NT2/D1 (cell line): ENCODE measurements around the gene SARM1.

Experiments
- DNase-seq: peaks from one replicate; pipeline ENCODE4 v3.0.0-alpha.2; 2011; ENCODE audit warnings: low read depth, low spot score
- H3K27me3 ChIP-seq: 2 replicates; pipeline ENCODE4 v1.6.0; 2011; ENCODE audit warnings: mild to moderate bottlenecking; ENCODE audit not compliant: insufficient read length, insufficient read depth
- H3K36me3 ChIP-seq: 2 replicates; pipeline ENCODE4 v1.6.1; 2011; ENCODE audit warnings: mild to moderate bottlenecking, low read length, mixed read lengths; ENCODE audit not compliant: insufficient read depth, insufficient read length
- H3K4me1 ChIP-seq: 2 replicates; pipeline ENCODE4 v1.5.1; 2011; ENCODE audit not compliant: insufficient read depth, insufficient read length
- H3K4me3 ChIP-seq: 2 replicates; pipeline ENCODE4 v1.5.1; 2011; ENCODE audit warnings: low read depth; ENCODE audit not compliant: insufficient read length
- H3K9ac ChIP-seq: 2 replicates; pipeline ENCODE4 v1.6.0; 2011; ENCODE audit warnings: low read depth; ENCODE audit not compliant: insufficient read length
- H3K9me3 ChIP-seq: 2 replicates; pipeline ENCODE4 v1.5.1; 2011; ENCODE audit warnings: mild to moderate bottlenecking, low read length; ENCODE audit not compliant: insufficient read depth
- SUZ12 ChIP-seq: IDR thresholded peaks from 2 replicates; pipeline ENCODE4 v1.6.1; 2011; ENCODE audit not compliant: insufficient read length, insufficient read depth; ENCODE audit errors: extremely low read depth
- YY1 ChIP-seq: IDR thresholded peaks from 2 replicates; pipeline ENCODE4 v1.6.1; 2011; ENCODE audit not compliant: insufficient read length, insufficient read depth
- ZNF274 ChIP-seq: IDR thresholded peaks from 2 replicates; pipeline ENCODE4 v1.6.1; 2011; ENCODE audit warnings: mild to moderate bottlenecking, low read depth, low read length

Gene SARM1

GRCh38 chr17:28397687-28398279, 26.3 kb downstream of the SARM1 start:
- no peak for DNase-seq
- no peak for TF ChIP-seq SUZ12
- TF ChIP-seq YY1, result no peak
- TF ChIP-seq ZNF274, result no peak
- peaks cover 48% of the 10 kb centered on the region for H3K36me3 ChIP-seq

GRCh38 chr17:28398280-28398981, 26.9 kb downstream of the SARM1 start:
- H3K4me1 ChIP-seq, result peaks cover 5% of the 10 kb centered on the region
- H3K36me3 ChIP-seq, result peaks cover 48% of the 10 kb centered on the region

More at GRCh38 chr17:28397687-28398279, 26.3 kb downstream of the SARM1 start:
- Histone ChIP-seq H3K4me3 (no peak overlapping the region), H3K4me1 (peaks cover 5% of the 10 kb centered on the region), H3K9ac (no peak overlapping the region), H3K9me3 (no peaks in the 10 kb centered on the region), H3K27me3 (peaks cover 37% of the 10 kb centered on the region)

GRCh38 chr17:28399808-28400207, 28.3 kb downstream of the SARM1 start:
- no peak for TF ChIP-seq ZNF274
- no peak for TF ChIP-seq YY1
- no peak for TF ChIP-seq SUZ12
- Histone ChIP-seq H3K27me3 (peaks cover 57% of the 10 kb centered on the region), H3K4me1 (peaks cover 5% of the 10 kb centered on the region), H3K36me3 (peaks cover 48% of the 10 kb centered on the region), H3K4me3 (no peak overlapping the region), H3K9ac (no peak overlapping the region), H3K9me3 (no peaks in the 10 kb centered on the region)
- no peak for DNase-seq

More at GRCh38 chr17:28398280-28398981, 26.9 kb downstream of the SARM1 start:
- Histone ChIP-seq H3K9ac (no peak overlapping the region), H3K9me3 (no peaks in the 10 kb centered on the region), H3K27me3 (peaks cover 43% of the 10 kb centered on the region), H3K4me3 (no peak overlapping the region)
- no peak for TF ChIP-seq ZNF274
- no peak for TF ChIP-seq YY1
- no peak for TF ChIP-seq SUZ12
- no peak for DNase-seq

GRCh38 chr17:28402224-28402630, 30.7 kb downstream of the SARM1 start:
- DNase-seq, result no peak
- H3K27me3 ChIP-seq, result peaks cover 68% of the 10 kb centered on the region
- H3K9ac ChIP-seq, result no peak overlapping the region
- peaks cover 11% of the 10 kb centered on the region for H3K4me1 ChIP-seq
- H3K9me3 ChIP-seq, result no peaks in the 10 kb centered on the region
- no peak for TF ChIP-seq YY1
- TF ChIP-seq SUZ12, result no peak
- TF ChIP-seq ZNF274, result no peak
- no peak overlapping the region for H3K4me3 ChIP-seq
- peaks cover 33% of the 10 kb centered on the region for H3K36me3 ChIP-seq

GRCh38 chr17:28402844-28403243, 31.4 kb downstream of the SARM1 start:
- peaks cover 31% of the 10 kb centered on the region for H3K36me3 ChIP-seq
- no peak overlapping the region for H3K4me3 ChIP-seq
- H3K9ac ChIP-seq, result no peak overlapping the region
- peaks cover 68% of the 10 kb centered on the region for H3K27me3 ChIP-seq
- H3K4me1 ChIP-seq, result peaks cover 11% of the 10 kb centered on the region
- no peak for DNase-seq
- no peak for TF ChIP-seq YY1
- TF ChIP-seq ZNF274, result no peak
- TF ChIP-seq SUZ12, result no peak
- no peaks in the 10 kb centered on the region for H3K9me3 ChIP-seq

- Histone ChIP-seq H3K4me3 (no peak overlapping the region), H3K9me3 (no peaks in the 10 kb centered on the region), H3K36me3 (peaks cover 25% of the 10 kb centered on the region), H3K27me3 (peaks cover 63% of the 10 kb centered on the region), H3K4me1 (peaks cover 11% of the 10 kb centered on the region), H3K9ac (no peak overlapping the region)
- TF ChIP-seq SUZ12 (no peak), ZNF274 (no peak), YY1 (no peak)
- DNase-seq, result no peak
Observed at GRCh38 chr17:28404007-28404406, 32.5 kb downstream of the SARM1 start.

GRCh38 chr17:28404461-28404811, 32.9 kb downstream of the SARM1 start:
- peaks cover 21% of the 10 kb centered on the region for H3K36me3 ChIP-seq
- no peaks in the 10 kb centered on the region for H3K9me3 ChIP-seq
- no peak overlapping the region for H3K4me3 ChIP-seq
- peaks cover 58% of the 10 kb centered on the region for H3K27me3 ChIP-seq
- TF ChIP-seq SUZ12 (no peak), YY1 (no peak), ZNF274 (no peak)
- no peak for DNase-seq
- peaks cover 11% of the 10 kb centered on the region for H3K4me1 ChIP-seq
- no peak overlapping the region for H3K9ac ChIP-seq
